HG03025 (cell line): ENCODE measurements around the gene CA5A.

Experiments used
- ATAC-seq: cut with Tn5 transposase; IDR thresholded peaks from one replicate; pipeline ENCODE4 v1.9.1; 2021; ENCODE audit warnings: mild to moderate bottlenecking, moderate library complexity; ENCODE audit not compliant: unreplicated experiment, low FRiP score

CA5A gene

DNA sequence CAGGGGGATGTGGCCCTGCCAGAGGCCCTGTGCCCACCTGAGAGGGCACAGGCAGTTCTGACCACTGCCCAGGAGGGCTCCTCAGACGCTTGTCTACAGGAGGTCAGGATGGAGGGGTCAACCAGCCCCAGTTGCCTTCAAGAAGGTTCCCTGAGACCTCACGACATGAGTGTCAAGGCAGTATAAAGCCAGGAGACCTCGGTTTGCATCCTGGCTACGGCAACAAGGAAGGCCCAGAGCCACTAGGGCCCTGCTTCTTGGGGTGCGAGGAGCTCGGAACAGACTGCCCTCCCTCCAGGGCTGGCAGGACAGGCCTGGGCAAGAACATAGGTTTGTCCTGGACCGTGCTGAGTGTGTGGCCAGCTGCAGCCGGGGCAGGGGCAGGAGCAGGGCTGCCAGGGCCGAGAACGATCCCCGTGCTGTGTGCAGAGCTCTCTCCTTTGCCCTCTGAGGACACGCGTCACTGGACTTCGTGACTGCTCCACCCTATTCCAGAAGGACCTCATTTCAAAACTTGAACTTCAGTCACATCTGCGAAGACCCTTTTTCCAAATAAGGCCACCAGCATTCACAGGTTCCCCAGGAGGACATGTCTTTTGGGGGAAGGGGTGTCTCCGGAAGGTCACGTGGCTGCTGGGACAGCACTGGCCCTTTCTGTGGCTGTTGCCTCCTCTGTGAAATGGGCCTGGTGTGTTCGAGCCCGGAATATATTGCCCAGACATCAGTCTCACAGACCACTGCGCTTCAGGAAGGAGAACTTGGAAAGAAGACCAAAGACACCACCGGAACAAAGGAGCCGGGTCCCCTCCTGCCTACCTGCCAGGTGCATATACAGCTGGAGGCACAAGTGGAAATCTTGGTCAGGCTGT lies 94.8 kb downstream of the CA5A start:
- no peak for ATAC-seq

DNA sequence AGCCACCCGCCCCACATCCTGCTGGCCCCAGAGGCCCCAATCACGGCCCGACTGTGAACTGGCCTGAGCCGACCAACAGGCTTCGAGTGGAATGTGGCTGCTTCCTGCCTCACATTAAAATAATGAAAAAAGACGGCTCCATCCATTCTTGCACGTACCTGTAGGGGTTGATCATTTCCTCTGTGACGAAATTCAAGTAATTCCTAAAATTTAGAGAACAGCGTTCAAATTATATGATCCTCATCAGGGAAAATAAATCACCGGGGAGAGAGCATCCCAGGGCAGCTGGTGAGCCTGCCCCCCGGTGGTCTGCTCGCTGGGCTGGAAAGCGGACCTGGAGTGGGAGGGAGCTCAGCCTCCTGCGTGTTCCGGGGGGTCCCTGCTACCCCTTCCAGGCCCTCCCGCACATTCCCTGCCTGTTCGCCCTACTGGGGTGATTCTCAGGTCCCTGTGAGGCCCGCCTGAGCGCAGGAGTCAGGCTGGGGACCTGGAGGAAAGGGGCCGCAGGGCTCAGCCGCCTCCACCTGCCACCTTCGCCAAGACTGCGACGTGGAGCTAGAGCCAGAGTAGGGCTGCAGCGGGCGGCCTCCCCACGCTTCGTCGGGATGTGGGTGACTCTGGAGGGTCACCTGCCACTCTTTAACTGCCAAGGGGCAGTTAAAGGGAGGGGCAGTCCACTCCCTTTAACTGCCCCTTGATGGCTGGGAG lies 95.9 kb downstream of the CA5A start:
- no peak for ATAC-seq

DNA sequence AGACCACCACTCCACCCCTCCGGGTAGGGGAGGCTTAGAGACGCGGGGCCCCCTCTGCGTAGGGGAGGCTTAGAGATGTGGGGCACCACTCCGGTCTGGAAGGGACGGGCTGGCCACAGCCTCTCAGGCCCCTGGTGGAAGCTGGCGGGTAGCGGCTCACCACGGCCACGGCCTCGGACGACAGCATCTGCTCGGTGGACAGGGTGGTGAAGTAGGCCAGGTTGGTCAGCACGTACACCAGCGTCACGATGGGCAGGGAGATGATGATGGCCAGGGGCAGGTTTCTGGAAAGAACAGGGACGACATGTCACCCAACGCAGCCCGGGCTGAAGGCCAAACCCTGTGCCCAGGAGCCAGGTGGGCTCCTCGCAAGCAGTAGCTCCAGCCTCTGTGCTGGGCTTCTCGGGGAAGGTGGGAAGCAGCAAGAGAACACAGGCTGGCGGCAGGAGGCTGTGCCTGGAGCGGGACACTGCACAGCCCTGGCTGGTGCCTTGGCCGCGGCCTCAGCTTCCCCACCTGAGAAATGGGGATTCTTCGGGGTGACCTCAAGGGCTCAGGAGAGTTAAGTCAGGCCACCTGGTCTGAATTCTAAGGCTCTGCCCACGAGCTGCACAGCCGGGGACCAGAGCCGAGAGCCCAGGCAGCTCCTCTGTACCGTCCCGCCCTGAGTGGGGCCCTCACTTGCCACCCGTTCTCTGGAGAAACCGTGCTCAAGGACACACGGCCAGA lies 96.6 kb downstream of the CA5A start:
- ATAC-seq: no peak

DNA sequence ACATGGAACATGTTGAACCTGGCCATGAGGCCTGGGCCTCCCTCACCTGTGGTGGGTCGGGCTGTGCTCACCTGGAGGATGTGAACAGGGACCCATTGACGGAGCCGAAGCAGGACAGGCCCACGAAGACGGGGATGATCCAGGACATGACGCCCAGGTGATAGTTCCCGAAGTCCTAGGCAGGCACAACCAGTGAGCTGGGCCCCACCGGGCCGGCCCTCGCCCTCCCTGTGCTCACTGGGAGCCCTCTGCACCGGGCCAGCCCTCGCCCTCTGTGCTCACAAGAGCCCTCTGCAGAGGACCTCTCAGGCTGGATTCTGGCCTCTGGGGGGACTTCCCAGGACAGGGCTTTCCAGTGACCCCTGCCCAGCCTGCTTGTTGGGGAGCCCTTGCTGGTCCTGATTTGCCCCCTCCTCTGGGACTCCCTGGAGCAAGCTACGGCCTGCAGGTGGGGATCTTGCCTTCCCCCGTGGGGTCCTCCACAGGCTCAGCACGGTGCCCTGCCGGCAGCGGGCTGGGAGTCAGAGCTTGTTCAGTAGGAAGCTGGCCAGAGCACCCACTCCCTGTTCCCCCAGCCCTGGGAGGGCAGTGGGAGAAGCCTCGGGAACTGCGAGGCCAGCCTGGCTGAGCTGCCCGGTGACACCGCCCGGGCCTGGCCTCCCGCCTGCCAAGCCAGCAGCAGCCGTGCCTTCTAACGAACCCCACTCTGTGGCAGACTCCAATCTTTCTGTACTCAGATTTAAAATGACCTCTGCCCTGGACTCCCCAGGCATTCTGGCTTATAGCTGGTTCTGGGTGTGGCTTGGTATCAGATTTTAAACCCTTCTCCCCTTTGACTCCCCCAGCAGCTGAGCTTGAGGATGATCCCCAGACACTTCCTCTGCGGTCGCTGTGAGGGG lies 97.4 kb downstream of the CA5A start:
- ATAC-seq: no peak
